Stimulated activated CD8-positive, alpha-beta memory T cell treated with anti-CD3 and anti-CD28 coated beads, Interleukin-12 subunit alpha, Interleukin-12 subunit beta, amount 100 ng/mL, for 4 hours (primary cell): ENCODE data around the gene FNIP2.
A peak's percentile ranks its signal among the peaks of the same experiment; 100 is the strongest.

Experiments
- DNase-seq: peaks from one replicate; pipeline ENCODE4 v3.0.0-alpha.2; 2020; ENCODE audit warnings: low read depth

The FNIP2 gene

DNA sequence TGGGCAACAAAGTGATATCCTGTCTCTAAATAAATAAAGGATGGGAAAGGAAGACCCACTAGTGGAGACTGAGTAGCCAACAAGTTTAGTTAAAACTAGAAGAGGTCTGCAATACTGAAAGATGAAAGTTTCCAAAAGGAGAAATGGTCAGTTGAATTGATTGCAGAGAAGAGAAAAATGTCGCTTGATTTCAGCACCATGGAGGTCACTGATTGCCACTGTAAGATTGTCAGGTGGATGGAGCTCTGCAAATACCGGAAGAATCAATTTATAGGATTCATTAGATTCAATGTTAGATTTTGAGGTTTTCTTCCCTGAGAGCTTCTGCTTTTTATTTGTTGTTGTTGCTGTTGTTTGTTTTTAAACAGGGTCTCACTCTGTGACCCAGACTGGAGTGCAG lies 5.4 kb upstream of the FNIP2 start:
- DNase-seq, result no peak

GRCh38 chr4:158766434-158767044 lies 2.3 kb upstream of the FNIP2 start:
- DNase-seq, result no peak

GRCh38 chr4:158767451-158767850 lies 1.4 kb upstream of the FNIP2 start:
- DNase-seq, result no peak

DNA sequence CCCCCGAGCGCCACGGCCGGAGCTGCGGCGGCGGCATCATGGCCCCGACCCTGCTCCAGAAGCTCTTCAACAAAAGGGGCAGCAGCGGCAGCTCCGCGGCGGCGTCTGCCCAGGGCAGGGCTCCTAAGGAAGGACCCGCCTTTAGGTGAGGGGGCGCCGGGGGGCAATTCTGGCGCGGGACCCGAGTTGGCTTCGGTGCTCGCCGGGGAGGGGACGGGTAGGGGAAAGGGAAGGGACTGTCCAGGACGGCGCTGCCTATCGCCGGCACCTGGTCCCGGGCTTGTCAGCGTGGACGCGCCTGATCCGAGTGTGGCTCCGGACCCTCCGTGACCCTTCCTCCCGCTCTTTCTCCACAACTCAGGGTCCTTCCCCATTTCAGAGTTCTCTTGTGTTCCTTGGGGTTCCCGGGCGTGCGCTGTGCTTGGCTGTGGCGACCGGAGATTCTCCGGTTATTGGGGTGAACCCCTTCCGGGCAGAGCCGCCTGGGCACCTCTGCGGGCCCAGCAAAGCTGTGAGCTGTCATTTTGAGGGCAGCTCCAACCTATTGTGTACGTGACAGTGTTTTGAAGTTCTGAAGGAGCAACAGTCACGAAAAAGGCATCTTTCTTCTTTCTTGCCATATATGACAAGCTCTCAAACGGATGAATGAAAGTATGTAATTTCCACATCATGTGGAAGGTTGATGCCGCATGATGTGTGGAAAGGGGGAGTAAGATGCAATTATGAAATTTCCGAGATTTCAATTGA lies 522 bp downstream of the FNIP2 start:
- peak; percentile 21 for DNase-seq

DNA sequence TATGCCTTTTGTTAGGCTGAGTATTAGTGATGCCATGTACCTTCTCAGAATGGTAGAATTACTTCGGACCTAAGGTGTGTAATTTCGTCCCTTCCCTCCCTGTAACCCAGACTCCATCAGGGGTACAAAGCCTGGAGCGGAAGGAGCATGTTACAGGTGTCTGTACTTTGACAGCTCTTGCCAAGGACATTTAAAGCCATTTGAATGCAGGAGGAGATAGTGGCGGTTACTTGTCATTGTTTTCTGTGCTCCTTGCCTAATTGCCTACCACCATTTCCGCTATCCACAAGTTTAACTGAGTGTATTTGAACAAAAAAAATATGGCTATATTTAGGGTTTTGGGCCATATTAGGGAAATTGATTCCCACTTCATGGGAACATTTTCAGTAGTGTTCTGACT lies 1.8 kb downstream of the FNIP2 start:
- DNase-seq, result no peak

- DNase-seq, result no peak
Observed at GRCh38 chr4:158771776-158772175, 3.0 kb downstream of the FNIP2 start.

- no peak for DNase-seq
Observed at GRCh38 chr4:158775091-158775651, 6.3 kb downstream of the FNIP2 start.

DNA sequence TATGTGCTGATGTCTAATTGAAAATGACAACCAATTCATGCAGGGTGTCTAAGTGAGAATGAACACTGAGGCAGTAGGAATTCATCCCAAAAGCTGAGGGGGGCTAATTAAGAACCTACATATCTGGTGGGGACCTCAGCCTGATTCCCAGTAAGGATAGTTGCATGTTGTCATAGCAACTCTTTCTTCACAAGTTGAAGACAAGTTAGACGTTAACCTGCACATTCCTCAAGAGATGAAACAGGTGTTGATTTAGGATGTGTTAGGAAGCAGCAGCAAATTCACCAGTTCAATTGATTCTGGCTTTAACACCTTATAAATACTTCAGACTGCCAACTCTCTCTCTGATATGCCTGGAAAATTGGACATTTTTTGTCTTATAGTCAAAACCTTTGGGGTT lies 7.3 kb downstream of the FNIP2 start:
- no peak for DNase-seq

DNA sequence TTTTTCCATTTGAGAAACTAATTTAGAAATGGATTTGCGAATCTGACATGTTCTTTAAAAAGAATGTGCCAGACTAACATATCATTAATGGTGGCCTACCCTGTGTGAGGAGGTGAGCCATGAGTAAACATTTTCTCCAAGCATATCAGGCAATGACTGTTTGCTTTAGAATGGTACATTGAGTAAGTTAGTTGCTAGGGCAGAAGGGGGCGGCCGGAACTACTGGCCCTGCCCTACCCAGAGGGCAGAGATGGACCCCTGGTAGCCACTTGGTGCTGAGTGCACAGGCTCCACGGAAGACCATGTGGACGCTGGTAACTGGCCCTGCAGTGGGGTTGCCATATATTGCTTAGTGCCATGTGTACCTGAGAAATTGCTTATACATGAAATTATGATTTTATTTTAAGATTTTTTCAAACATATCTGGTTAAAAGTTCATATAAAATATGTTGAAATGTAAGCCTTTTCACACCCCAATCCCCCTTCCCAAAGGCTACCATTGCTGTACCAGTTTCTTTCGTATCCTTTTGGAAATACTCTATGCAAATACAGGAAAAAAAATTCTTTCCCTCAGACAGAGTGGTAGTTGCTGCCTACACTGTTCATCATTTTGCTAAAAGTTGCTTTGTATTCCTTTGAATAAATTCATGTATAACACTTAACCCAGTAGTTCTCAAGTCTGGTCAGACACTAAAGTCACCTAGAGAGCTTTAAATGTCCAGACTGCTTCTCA lies 8.8 kb downstream of the FNIP2 start:
- DNase-seq, result no peak

DNA sequence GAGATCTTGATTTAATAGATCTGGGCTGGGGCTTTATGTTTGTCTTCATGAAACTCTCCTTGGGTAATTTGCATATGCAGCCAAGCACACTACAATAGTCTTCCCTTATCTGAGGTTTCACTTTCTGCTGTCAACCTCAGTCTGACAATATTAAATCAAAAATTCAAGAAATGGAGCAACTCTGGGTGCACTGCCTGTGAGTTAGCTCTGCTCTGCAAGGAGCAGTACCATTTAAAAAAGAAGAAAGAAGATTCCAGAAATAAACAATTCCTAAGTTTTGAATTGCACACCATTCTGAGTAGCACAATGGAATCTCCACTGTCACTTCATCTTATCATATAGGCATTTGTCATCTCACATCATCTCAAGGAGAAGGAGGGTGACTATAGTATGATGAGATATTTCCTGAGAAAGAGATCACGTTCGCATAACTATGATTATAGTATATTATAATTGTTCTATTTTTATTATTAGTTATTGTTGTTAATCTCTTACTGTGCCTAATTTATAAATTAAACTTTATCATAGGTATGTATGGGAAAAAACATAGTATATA lies 9.4 kb downstream of the FNIP2 start:
- DNase-seq, result no peak

DNA sequence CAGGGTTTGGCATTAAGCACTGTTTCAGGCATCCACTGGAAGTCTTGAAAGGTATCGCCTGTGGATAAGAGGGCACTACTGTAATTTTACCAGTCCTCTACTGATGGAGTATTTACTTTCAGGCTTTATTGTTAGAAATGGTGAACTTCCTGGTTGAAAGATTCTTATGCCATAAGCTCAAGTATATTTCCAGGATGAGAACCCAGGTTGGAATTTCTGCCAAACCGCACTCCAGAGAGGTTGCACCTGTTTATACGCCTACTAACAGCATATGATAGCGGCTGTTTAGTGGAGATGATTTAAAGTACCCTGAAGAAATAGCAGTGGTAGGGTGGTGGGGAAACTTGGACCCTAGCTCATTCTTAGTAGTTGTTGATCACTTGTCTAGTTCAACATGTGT lies 9.9 kb downstream of the FNIP2 start:
- no peak for DNase-seq

- DNase-seq, result no peak
Observed at GRCh38 chr4:158781963-158782362, 13.1 kb downstream of the FNIP2 start.

- no peak for DNase-seq
Observed at GRCh38 chr4:158782551-158783360, 13.9 kb downstream of the FNIP2 start.

GRCh38 chr4:158783785-158784184 lies 15.0 kb downstream of the FNIP2 start:
- no peak for DNase-seq

GRCh38 chr4:158785718-158786117 lies 16.9 kb downstream of the FNIP2 start:
- no peak for DNase-seq

GRCh38 chr4:158786121-158786601 lies 17.3 kb downstream of the FNIP2 start:
- no peak for DNase-seq

DNA sequence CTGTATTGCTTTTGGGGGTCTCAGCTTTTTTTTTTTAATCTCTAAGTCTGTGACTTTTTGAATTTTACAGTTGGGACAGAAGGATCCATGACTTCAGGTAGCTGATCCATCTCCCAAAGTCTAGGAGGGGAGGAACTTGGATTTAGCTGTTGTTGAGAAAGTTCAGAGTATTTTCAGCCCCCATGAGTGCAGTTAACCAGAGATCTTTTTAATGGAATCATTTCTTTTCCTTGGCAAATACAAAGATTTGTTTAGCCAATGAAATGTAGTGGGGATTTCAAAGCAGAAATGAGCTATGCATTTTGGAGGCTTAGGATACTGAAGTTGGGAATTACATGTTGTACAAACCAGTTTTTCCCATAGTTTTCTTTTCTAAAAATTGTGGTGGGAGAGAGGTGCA lies 18.1 kb downstream of the FNIP2 start:
- DNase-seq, result no peak

GRCh38 chr4:158787709-158788475 lies 19.1 kb downstream of the FNIP2 start:
- no peak for DNase-seq

- no peak for DNase-seq
Observed at GRCh38 chr4:158788516-158788915, 19.7 kb downstream of the FNIP2 start.

- no peak for DNase-seq
Observed at GRCh38 chr4:158789853-158790252, 21.0 kb downstream of the FNIP2 start.

DNA sequence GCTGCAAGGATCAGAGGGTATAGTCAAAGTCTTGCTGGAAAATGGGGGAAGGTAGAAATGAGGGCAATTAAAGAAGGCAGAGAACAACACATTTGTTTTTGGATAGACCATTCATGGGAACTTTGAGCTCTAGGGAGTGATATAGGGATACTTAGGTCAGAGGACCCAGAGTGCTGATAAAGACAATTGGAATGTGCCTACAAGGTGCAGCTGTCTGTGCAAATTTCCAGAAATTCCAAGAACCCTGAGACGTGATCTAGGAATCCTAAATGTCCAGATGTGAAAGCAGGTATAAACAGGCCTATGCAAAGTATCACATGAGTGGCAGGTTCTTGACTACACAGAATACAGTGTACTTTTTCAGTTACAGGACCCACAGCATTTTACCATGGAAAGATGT lies 24.2 kb downstream of the FNIP2 start:
- no peak for DNase-seq
